Suprapubic skin (tissue), 4 donors: ENCODE measurements around the gene MCEMP1.

ENCODE experiments used
- CTCF ChIP-seq, 2 donors: fragments of 200-600 bp in 1 of 2; fragments of 450-650 bp in 1 of 2; sonication (generic) in 1 of 2; IDR thresholded peaks; one replicate each; pipeline ENCODE4 v1.5.1; 2016 to 2019; ENCODE audit warnings: antibody characterized with exemption in 2 of 2, mild to moderate bottlenecking in 1 of 2, moderate library complexity in 1 of 2
- EP300 ChIP-seq: sonication (generic); formaldehyde crosslinking; IDR thresholded peaks from one replicate; pipeline ENCODE4 v1.6.1; 2017; ENCODE audit warnings: antibody characterized with exemption
- POLR2A ChIP-seq, 2 donors: fragments of 450-650 bp; IDR thresholded peaks; one replicate each; pipeline ENCODE4 v1.6.1; 2017; ENCODE audit warnings: antibody characterized with exemption in 2 of 2, mild to moderate bottlenecking in 2 of 2, moderate library complexity in 2 of 2
- POLR2AphosphoS5 ChIP-seq, 3 donors: sonication (generic); formaldehyde crosslinking; IDR thresholded peaks; one replicate each; pipeline ENCODE4 v1.6.1; 2017; ENCODE audit warnings: antibody characterized with exemption in 3 of 3

DNA sequence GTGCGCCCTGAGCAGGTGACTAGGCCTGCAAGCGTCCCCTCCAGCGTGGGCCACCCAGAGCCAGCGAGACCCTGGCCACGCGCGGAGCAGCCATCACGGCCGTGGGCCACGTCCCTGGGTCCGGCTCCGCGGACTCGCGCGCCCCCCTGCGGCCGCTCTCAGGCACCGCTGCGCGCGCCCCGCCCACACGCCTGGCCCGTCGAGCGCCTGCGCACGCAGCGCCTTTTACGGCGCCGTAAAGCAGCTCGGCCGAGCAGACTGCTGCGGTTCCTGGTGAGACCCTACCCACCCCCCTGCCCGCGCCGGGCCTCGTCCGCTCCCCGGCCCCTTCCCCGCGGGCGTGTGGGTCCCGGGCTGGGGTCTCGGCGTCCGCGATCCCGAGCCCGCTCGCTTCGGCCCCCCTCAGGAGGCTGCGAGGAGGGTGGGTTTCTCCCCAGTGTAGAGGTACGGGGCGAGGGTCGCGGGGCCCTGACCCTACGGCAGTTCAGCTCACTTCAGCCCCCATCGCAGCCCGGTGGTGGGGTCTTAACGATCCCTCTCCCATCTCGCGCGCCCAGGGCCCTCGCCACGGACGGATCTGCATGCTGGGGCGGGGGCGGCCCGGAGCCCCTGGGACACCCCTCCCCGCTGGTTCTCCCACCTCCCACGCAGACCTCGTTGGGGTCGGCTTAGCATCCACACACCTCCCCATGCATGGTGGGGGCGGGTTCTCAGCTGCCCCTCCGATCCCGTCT lies 3.9 kb downstream of the MCEMP1 start, which contains the start of gene TRAPPC5:
- peak; percentile 91 to 100 for TF ChIP-seq CTCF (IDR thresholded peaks at IDR 0.05)
- no peak for TF ChIP-seq POLR2AphosphoS5 (IDR thresholded peaks at IDR 0.05)
- no peak for TF ChIP-seq POLR2A (IDR thresholded peaks at IDR 0.05)
- TF ChIP-seq EP300: no peak
